Effector memory CD8-positive, alpha-beta T cell (primary cell): ENCODE measurements around the gene ANAPC10.

Experiments
- ATAC-seq: fragments of 150-1000 bp; cut with Tn5 transposase; replicated peaks from 2 replicates; pipeline ENCODE4 v1.10.0; 2021; ENCODE audit warnings: mild to moderate bottlenecking, moderate library complexity
- DNase-seq, 3 experiments: peaks; one replicate each; pipeline ENCODE4 v3.0.0; 2021
- H3K27ac Mint-ChIP-seq, 2 donors: one replicate each; pipeline ENCODE4 v1.8.0; 2022; ENCODE audit warnings: mild to moderate bottlenecking in 2 of 2, mixed read lengths in 2 of 2, moderate library complexity in 2 of 2
- H3K27me3 Mint-ChIP-seq, 2 donors: one replicate each; pipeline ENCODE4 v1.8.0; 2022; ENCODE audit warnings: mixed read lengths in 2 of 2
- H3K36me3 Mint-ChIP-seq: one replicate; pipeline ENCODE4 v1.8.0; 2022; ENCODE audit warnings: mild to moderate bottlenecking, moderate library complexity, mixed read lengths; ENCODE audit not compliant: insufficient read depth
- H3K4me1 Mint-ChIP-seq, 2 donors: one replicate each; pipeline ENCODE4 v1.8.0; 2022; ENCODE audit warnings: low read depth in 2 of 2, mixed read lengths in 2 of 2
- H3K4me3 Mint-ChIP-seq, 2 donors: one replicate each; pipeline ENCODE4 v1.8.0; 2022; ENCODE audit warnings: mild to moderate bottlenecking in 2 of 2, mixed read lengths in 2 of 2, moderate library complexity in 2 of 2
- H3K9me3 Mint-ChIP-seq, 2 donors: one replicate each; pipeline ENCODE4 v1.8.0; 2022; ENCODE audit warnings: mixed read lengths in 2 of 2

Gene ANAPC10

DNA sequence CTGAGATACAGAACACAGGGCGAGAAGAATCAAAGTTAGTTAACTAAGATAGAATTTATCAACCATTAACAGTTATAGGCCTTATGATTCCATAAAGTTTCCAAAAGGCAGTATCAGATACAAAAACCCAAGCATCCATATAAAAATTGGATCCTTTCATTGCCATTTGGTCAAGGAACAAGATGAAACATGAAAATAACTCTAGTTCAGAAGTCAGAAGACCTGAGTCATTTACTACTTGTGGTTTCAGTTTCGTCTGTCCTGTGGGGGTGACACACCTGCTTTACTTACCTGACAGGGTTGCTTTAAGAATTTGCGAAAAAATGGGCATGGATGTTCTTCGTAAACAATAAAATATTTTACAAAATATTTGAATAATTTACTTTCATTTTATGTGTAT is 130.8 kb downstream of the ANAPC10 start:
- H3K9me3 Mint-ChIP-seq: no peaks in the 10 kb centered on the region
- ATAC-seq (no peak), DNase-seq (no peak)
- H3K27me3 Mint-ChIP-seq: peaks cover 0 to 3% of the 10 kb centered on the region in 2 donors
- no peaks in the 10 kb centered on the region for H3K4me1 Mint-ChIP-seq
- H3K4me3 Mint-ChIP-seq: no peak overlapping the region
- no peaks in the 10 kb centered on the region for H3K36me3 Mint-ChIP-seq
- H3K27ac Mint-ChIP-seq: no peak overlapping the region

- H3K4me3 Mint-ChIP-seq: no peak overlapping the region
- H3K4me1 Mint-ChIP-seq: no peaks in the 10 kb centered on the region
- H3K27me3 Mint-ChIP-seq: peaks cover 0 to 6% of the 10 kb centered on the region in 2 donors
- ATAC-seq (no peak), DNase-seq (no peak)
- no peak overlapping the region for H3K27ac Mint-ChIP-seq
- H3K9me3 Mint-ChIP-seq: peaks cover 0 to 3% of the 10 kb centered on the region in 2 donors
- H3K36me3 Mint-ChIP-seq: no peaks in the 10 kb centered on the region
These were observed 135.7 kb downstream of the ANAPC10 start for GRCh38 chr4:144962300-144962699.

DNA sequence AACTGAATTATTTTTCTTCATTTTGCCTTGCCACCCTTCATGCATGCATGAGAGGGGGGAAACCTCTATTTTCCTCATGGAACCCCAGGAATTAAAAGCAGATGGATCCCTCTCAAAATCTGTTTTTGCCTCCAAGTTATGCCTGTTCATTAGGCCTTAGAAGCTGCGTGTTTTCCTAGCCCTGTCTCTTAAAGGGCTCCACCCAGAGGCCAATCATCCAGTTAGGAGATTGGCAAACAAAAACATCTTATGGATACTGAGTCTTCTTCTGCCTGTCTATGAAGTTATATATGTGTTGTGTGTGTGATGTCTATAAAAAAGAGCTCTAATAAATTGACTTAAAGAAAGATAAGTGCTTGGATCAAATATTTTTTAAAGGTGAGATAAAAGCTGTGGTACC is 142.9 kb downstream of the ANAPC10 start:
- Mint-ChIP-seq H3K27ac (no peak overlapping the region), H3K4me1 (no peaks in the 10 kb centered on the region)
- ATAC-seq: no peak

DNA sequence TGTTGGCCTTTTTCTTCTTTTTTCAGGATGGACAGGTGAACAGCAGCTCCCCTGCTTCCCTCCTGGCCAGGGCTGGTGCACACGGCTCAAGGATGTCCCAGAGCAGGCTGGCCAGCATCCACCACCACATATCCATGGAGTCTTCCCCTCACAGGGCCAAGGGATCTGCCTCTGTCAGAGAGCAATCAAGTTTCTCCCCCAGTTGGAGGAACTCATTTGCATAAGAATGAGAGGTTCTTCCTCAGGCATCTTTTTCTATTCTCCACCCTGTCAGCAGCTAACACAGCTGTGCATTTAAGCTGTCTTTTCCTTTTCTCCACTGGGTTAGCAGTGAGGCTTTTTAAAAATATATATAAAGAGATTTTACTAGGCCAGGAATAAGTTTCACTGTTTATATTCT is 143.8 kb downstream of the ANAPC10 start:
- H3K27me3 Mint-ChIP-seq: no peaks in the 10 kb centered on the region
- no peaks in the 10 kb centered on the region for H3K4me1 Mint-ChIP-seq
- H3K27ac Mint-ChIP-seq: no peak overlapping the region
- no peak for ATAC-seq
- DNase-seq: no peak
- H3K9me3 Mint-ChIP-seq: peaks cover 6 to 18% of the 10 kb centered on the region in 2 donors
- H3K4me3 Mint-ChIP-seq: no peak overlapping the region
- no peaks in the 10 kb centered on the region for H3K36me3 Mint-ChIP-seq

More for the DNA sequence above, 142.9 kb downstream of the ANAPC10 start:
- Mint-ChIP-seq H3K36me3 (no peaks in the 10 kb centered on the region), H3K9me3 (peaks cover 9 to 18% of the 10 kb centered on the region in 2 donors), H3K27me3 (no peaks in the 10 kb centered on the region), H3K4me3 (no peak overlapping the region)
- DNase-seq: no peak

GRCh38 chr4:144948421-144948820 is 149.6 kb downstream of the ANAPC10 start:
- ATAC-seq: no peak
- H3K36me3 Mint-ChIP-seq: no peaks in the 10 kb centered on the region
- no peaks in the 10 kb centered on the region for H3K4me1 Mint-ChIP-seq
- peaks cover 6 to 18% of the 10 kb centered on the region in 2 donors for H3K9me3 Mint-ChIP-seq
- peaks cover 0 to 8% of the 10 kb centered on the region in 2 donors for H3K27me3 Mint-ChIP-seq
- DNase-seq: no peak
- H3K4me3 Mint-ChIP-seq: no peak overlapping the region
- no peak overlapping the region for H3K27ac Mint-ChIP-seq

- Mint-ChIP-seq H3K4me1 (no peaks in the 10 kb centered on the region), H3K27me3 (peaks cover 0 to 8% of the 10 kb centered on the region in 2 donors), H3K27ac (no peak overlapping the region), H3K9me3 (peaks cover 6 to 14% of the 10 kb centered on the region in 2 donors), H3K36me3 (no peaks in the 10 kb centered on the region), H3K4me3 (no peak overlapping the region)
- ATAC-seq (no peak), DNase-seq (no peak)
These were observed 150.0 kb downstream of the ANAPC10 start for GRCh38 chr4:144948009-144948408.
